ENCODE data around the gene CBX8.

Gene CBX8

DNA sequence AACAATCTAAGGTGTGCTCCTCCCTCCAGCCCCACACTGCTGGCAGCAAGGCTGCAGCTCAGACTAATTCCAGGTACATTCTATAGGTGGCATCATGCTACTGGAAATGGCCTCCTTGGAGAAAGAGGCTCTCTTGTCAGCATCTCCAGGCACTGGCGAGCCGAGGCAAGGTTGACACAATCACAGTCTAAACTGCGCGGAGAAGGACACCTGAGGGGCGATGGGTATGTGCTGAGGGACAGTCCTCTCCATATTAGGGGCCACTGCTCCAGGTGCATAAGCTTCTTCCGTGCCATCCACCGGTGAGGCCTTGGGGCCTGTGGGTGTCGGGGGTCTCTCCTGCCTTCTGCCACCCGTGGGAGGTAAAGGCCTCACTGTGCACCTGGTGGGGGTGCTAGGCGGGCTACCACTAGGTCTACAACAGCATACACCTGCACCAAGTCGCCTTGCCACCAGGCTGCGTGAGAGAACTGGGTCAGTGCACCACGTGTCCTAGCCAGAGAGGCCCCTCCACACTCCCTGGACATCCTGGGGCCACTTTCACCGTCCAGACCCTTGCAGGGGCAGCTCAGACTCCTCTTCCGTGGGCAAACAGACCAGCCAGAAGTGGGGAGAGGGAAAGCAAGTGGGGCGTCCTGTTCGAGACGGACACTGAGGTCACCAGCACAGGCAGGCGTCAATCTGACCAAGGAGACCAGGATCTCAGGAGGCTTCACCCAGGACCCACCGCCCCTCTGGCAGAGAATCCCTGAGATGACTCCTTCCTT, 12.1 kb upstream of the CBX8 start:
- in situ Hi-C loops (cut with MboI; ENCODE audit: low sequenced_read_pairs), result loop anchor here (25.0 kb wide), 1 partner anchor 178 kb away; no protein-coding TSS in a partner anchor

DNA sequence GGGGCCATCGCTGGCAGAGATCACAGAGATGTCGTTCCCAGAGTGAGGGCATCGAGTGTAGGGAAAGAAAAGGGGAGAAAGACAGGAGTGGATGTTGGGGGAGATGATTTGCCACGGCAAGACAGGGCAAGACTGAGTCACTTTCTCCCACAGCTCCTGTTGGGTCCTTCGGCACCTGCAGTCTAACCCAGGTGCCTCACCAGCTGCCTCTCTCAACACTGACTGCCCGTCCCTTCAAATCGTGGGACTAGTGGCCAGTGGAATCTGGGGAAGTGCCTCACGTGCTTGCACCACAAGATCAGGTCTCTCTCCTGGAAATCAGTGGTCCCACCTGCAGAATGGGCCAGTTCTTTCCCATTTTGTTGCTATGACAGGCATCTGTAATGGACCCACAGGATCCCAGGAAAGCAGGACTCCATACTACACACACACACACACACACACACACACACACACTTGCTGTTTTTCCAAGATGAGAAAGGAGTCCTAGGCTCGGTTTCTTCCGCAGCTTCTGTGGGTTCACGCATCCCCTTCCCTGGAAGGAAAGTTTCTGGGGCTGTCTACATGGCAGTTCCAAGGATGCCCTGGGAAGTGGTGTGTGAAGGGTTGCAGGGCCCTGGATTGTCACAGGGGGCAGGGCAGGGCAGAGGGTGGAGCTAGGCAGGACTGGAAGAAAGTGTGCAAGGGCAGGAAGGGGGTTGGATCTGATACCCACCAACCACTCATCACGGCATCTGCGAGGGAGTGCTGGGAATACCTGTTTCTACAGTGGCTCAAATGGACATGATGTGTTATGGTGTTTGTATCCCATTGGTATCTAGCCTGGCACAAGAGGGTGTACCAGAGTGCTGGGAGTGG, 10.2 kb upstream of the CBX8 start:
- in situ Hi-C loops (cut with MboI; ENCODE audit: low sequenced_read_pairs), result loop anchor here (25.0 kb wide), 1 partner anchor 180 kb away; no protein-coding TSS in a partner anchor

DNA sequence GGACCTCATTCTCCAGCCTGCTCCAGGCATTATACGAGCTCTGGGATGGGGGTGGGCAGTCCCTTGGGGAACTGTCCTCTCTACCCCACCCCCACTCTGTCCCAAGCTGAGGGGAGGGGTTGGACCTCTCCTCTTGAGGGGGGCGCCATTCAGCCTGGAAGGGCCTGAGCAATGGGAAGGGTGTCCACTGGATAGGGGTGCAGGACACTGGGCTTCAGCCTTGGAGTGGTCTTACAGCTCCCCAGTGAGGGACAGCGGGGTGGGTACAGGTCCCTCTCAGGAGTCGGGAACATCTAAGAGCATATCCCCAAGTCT, 9.5 kb upstream of the CBX8 start:
- in situ Hi-C loops (cut with MboI; ENCODE audit: low sequenced_read_pairs), result loop anchor here (25.0 kb wide), 1 partner anchor 181 kb away; no protein-coding TSS in a partner anchor

DNA sequence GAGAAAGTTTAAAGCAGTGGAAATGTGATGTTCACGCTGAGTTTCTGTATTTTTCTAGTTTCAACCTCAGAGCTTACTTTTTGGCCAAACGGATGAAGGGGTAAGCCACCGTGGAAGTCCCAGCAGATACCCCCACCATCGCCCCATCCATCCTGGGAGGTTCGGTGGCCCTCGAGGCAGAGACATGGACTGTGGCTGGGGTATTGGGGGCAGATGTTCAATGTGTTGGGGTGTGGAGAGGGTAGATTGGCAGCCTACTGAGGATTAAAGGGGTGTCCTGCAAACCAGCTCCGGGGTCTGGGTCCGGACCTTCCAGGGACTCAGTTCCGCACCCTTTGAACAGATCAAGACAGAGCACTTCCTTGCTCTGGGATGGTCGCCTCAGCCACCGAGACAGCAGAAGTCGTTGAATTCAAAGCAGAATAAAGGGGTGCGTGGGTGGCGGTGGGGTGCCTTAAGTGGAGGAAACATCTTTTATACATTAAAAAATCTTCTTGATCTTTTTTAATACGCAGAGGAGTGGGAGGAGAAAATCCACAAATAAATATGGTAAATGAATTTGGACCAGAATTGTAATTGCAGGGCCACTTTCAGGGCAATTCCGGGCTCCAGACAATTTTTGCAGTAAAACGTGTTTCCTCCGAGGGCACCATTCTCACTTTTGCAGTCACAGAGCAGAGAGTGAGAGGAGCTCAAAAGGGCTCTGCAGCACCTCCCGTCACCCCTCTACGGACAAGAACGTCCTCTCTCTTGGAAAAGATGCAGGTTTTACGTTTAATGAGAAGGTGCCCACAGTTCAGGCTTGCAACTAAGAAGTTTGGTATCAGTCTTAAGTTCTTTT, 8.2 kb upstream of the CBX8 start:
- in situ Hi-C loops (cut with MboI; ENCODE audit: low sequenced_read_pairs), result loop anchor here (25.0 kb wide), 1 partner anchor 182 kb away; no protein-coding TSS in a partner anchor

DNA sequence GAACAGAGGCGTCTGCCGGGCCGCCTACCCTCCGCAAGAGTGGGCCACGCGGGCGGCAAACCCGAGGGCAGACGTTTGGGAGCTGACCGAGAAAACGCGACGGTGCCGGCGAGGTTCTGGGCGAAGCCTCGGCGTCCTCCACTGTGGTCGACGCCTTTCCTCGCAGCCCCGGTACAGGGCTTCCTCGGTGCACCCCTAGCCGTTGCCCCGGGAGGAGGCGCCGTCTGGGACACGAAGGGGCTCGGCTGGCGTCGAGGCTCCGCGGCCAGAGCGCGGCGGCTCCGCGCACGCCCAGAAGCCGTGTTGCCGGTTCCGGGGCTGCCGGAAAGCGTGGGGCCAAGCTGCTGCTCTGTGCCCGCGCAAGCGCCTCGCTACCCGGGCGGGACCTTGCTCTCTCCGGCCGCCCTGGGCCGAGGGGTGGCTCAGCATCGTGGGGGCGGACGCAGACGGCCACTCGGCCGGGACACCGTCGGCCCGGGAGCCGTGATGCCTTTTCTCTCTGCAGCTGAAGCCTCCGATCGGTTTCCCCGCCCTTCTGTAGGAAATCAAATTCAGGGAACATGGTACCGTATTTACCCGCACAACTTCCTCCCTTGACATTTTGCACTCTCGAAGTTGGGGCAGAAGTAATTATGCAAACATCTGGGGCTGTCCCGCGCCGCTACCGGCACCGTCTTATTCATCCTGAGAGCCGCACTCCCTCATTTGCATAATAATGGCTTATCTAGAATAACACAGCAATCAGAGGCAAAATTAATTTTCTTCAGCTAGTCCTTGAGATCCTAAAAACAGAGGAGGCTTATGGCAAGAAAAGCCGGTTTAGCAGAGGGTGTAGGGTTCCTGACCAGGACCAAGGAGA, 7.3 kb upstream of the CBX8 start:
- in situ Hi-C loops (cut with MboI; ENCODE audit: low sequenced_read_pairs), result loop anchor here (25.0 kb wide), 1 partner anchor 183 kb away; no protein-coding TSS in a partner anchor

DNA sequence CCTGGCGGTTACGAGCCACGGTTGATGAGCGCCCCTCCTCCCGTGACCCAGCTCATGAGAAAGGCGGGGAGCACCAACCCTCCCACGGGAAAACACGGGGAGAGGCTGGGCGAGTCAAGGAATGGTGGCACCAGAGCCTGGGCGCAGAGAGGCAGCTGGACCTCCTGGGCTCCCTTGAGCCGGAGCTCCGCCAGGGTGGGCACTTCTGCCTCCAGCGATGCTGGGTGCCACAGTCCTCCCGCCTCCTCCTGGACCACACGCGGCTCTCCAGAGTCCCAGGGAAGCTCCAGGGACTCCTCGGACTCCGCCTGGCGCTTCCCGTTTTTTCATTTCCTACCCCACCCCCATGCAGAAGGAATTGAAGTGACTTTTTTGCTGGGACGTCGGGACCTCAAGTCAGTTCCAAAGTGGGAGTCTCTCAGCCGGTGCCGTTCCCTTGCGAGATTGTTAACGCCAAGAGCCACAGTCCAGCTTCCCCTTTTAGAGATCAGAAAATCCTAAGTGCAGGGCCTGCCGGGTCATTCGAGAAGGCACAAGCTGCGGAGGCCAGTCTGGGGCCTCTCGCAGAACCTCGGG, 6.6 kb upstream of the CBX8 start:
- in situ Hi-C loops (cut with MboI; ENCODE audit: low sequenced_read_pairs), result loop anchor here (25.0 kb wide), 1 partner anchor 184 kb away; no protein-coding TSS in a partner anchor

DNA sequence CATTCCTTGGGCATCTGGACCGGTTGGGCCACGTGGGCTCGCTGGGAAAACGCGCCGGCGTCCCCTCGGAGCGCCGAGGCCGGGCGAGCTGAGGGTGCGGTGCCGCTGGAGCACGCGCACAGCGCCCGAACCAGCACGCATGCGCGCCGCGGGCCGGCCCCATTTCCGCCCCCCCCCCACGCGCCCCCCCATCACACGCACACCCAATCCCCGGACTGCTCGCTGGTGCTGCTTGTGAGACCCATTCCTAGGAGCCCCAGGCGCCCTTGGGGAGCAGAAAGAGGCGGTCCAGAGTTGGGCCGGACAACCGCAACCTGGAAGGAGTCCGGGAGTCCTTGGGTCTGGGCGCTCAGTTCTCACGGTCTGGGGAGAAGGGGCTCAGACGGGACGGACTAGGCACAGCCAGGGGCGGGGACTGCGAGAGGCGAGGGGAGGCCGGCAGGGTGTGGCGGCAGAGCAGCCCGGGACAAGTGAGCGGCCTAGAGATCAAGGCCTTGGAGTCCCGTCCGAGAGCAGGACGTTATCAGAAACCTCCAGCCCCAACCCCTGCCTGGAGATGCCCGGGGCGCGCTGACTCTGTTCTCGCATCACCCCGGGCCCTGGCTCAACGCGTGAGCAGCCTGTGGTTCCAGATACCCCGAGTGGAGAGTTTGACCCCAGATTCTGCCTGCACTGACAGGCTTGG, 6.0 kb upstream of the CBX8 start:
- in situ Hi-C loops (cut with MboI; ENCODE audit: low sequenced_read_pairs), result loop anchor here (25.0 kb wide), 1 partner anchor 184 kb away; no protein-coding TSS in a partner anchor

DNA sequence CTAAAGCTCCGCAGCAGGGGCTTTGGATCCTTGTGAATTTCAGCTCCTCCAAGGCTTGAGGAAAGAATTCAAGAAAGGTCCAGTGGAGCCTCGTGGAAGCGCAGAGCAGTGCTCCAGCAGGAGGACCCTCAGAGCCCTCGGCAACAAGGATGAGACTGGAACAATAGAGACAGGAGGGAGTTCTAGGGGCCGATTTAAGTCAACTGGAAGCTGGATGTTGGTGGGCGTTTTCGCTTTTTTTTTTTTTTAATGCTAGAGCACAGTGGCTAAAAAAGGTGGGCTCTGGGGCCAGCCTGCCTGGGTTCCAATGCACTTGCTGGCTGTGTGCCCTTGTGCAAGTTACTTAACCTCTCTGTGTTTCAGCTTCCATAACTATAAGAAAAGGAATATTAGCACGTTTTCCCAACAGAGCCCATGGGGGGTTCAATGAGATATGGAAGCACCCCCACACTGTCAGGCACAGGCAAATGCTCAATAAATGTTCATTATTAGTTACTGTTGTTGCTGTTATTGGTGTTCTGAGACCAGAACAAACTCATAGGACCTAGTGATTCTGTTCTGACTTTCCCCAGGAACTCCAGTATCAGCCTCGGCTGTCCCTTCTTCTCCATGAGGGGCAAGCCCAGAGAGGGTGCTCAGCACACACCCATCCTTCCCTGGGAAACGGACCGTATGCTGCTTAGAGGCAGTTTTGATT, 5.3 kb upstream of the CBX8 start:
- in situ Hi-C loops (cut with MboI; ENCODE audit: low sequenced_read_pairs), result loop anchor here (25.0 kb wide), 1 partner anchor 185 kb away; no protein-coding TSS in a partner anchor

DNA sequence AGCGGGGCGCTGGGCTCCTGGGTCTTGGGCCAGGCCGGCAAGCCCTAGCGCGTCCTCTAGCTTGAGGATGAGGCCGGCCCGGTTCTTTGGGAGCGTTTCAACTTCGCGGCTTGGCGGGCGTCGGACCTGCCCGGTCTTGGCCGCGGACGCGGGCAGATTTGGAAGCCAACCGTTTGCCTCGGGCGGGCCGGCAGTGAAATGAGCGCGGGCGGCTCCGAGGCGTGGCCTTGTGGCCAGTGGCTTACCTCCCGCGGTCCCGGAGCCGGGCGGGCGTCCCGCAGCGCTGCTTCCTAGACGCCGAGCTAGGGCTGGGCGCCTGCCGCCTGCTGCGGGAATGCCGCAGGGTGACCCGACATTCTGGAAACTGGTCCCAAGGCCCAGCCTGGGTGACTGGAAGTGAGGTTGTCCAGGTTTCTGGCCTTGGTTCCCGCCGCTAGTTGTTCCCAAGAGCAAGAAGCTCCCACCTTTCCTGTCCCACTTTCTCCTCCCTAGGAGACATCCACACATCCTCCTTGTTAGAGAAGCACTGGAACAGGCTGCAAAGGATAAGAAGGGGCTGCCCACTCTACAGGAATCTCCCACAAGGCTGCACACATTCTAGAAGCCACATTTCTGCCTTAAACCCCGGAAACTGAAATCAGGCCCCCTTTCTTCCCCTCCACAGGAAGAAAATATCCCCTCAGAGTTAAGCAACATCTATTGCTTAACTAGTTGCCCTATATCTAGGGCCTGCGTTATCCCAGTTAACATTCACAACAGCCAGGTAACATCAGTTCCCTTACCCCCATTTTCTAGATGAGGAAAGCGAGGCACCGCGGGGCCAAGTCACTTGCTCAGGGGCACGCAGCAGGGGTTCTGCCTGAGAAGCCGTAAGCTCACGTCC, 4.5 kb upstream of the CBX8 start:
- in situ Hi-C loops (cut with MboI; ENCODE audit: low sequenced_read_pairs), result loop anchor here (25.0 kb wide), 1 partner anchor 186 kb away; no protein-coding TSS in a partner anchor

DNA sequence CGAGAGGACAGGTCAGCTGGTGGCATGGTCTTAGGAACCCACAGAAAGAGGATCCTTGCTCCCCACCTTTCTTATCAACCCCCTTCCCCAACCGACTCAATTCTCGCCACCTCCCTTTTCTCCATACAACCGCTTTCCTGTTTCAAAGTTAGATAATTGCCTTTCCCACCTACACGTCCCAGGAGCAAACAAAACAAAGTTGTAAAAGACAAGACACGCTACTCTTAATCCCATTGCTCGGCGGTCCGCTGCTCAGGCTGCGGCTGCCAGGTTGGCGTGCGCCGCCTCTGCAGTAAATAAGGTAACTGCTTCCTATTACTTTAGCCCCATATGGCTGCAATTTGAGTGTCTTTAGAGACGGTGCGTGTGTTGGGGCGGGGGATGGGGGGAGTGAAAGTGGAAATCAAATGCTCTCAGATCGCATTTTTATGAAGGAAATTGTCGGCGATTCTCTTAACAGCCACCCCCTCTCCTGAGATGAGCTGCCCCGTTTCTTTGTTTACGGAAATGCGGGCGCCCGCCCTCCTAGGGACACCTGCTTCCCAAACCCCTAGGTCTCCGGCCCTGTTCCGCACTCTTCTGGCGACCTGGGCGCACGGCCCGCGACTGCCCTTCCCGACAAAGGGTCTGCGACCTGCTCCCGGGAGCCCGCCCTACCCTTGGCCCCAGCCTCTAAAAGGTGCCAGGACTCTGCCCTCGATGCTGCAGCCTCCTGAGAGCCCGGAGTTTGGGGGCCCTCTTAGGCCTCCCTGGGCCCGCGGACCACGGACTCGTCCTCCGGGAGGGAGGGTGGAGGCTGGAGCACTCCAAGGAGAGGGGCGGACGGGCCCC, 3.7 kb upstream of the CBX8 start:
- in situ Hi-C loops (cut with MboI; ENCODE audit: low sequenced_read_pairs), result loop anchor here (25.0 kb wide), 1 partner anchor 187 kb away; no protein-coding TSS in a partner anchor

DNA sequence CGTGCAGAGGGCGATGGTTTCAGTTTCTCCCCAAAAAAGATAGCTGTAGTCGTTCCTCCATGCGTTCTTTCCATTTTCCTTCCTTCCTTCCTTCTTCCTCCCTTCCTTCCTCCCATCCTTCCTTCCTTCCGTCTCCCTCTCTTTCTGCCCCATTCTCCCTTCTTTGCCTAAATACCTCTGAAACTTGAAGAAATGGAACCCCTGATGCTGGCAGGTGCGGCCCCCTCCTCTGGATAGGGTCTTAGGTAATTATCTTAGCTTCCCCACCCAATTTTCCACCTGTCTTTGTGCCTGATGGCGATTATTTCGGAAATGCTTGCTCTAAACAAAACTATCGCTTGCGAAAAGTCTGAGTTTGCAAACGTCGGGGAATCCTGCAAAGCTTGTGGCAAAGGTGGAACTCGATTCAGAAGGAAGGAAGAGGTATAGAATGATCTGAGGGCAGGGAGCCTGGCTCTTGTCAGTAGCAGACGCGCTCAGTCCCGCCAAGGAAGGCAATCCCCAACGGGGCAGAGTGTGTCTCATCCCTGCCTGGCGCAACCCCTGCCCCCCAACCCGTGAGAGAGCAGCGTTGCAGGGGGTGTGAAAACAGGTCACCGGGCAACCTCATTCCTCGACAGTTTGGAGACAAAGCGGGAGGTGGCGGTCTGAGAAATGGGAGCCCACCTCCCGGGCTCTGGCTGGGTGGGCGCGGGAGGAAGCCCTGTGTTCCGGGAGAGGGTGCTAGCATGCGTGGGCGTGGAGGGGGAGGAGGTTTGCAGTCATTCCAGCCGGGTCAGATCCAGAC, 2.9 kb upstream of the CBX8 start:
- in situ Hi-C loops (cut with MboI; ENCODE audit: low sequenced_read_pairs), result loop anchor here (25.0 kb wide), 1 partner anchor 188 kb away; no protein-coding TSS in a partner anchor

DNA sequence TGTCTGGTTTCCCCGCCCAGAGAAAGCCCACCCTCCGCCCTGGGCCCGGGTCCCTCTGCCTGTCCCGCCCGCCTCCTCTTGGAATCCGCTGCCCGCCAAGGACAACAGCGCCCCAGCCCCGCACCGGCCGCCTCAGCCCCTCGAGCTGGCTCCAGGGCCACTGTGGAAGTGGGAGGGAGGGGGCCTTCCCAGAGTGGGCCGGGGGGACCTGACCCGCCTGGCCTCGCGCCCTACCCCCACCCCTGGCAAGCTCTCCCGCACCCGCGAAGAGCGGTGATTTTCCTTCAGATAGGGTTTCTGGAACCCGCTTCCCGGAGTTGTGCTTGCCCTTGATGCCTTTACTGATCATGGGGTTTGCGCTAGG, 2.3 kb upstream of the CBX8 start:
- in situ Hi-C loops (cut with MboI; ENCODE audit: low sequenced_read_pairs), result no loop called here

DNA sequence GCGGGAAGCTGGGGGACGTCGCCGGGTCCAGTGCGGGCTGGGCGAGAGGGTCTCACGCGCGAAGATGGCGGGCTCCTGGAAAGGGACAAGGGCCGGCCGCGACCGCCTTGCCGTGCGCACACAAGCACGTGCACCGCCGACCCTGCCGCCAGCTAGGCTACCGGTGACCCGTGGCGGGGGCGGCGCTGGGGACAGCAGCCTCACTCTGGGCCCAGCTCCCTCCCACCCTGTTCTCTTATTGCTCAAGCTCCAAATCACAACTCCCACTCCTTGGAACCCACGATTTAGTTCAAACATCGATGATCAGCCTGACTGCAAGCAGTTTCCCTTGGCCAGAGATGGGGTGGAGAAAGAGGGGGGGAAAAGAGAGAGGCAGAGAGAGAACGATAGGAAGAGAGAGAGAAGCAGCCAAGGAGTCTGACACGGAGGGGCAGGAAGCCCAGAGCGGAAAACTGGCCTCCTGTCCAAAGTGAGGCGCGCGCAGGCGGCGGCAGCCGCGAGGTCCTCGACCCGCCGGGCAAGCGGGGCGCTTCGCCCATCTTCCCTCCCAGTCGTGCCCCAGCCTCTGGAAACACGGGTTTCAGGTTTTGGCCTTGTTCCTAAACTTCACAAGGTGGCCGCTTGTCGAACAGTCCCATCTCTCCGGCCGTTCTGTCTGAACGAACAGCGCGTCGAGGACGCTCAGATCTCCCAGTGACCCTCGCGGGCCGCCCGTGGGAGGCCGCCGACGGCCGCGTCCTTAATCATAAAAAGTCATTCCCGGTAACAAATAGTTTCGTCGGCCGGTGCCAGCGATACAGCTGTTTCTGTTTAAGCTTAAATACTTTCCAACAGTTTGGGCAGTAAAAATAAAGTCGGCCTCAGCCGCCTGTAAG, 1.7 kb upstream of the CBX8 start:
- in situ Hi-C loops (cut with MboI; ENCODE audit: low sequenced_read_pairs), result no loop called here

DNA sequence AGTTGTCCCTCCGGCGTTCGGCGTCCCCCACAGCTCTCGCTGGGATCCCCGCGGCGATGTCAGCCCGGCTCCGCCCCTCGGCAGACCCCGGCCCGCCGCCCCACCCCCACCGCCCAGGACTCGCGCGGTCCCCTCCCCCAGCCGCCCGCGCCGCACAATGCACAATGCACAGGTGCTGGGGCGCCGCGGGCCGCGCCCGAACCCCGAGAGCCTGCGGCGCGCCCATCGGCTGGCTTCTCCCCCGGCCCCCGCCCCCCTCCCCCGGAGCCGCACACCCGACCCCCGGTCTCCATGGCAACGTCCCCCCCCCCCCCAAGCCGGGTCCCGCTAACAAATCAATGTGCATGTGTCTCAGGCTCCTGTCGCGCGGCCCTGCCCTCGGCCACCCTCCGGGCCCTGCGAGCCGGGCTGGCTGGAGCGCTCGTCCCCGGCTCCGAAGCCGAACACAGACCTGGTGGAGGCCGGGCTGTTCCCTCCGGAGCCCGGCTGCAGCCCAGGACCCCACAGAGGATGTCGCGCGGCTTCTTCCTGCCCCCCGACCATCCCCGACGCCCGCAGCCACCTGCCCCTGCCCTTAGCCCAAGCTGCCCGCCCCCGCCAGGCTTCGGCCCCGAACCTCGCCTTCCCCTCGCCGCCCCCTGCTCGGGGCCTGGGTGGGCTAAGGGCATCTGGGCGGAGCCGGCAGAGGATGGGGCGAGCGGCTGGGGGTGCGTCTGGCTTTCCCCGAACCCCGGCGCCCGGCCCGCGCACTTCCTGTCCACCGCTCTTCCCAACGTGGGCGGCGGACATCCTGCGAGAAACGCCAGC, 818 bp upstream of the CBX8 start:
- in situ Hi-C loops (cut with MboI; ENCODE audit: low sequenced_read_pairs), result no loop called here

Measured in HL-60/S4 treated with retinoic acid at 250 ng/mL for 4 days and 3 days (cell line).